SK-N-SH treated with all-trans-retinoic acid at 6 μM for 48 hours (cell line): ENCODE data around the gene SYK.

Experiments used
- ATAC-seq: fragments of 200-7000 bp; cut with Tn5 transposase; 3 replicates; pipeline ENCODE4 v1.9.1; 2020; ENCODE audit warnings: mild to moderate bottlenecking, moderate library complexity
- ARNTL ChIP-seq: fragments of 450-650 bp; formaldehyde crosslinking; IDR thresholded peaks from 2 replicates; pipeline ENCODE4 v1.5.0; 2020; ENCODE audit warnings: low read depth, mild to moderate bottlenecking, moderate library complexity, borderline replicate concordance
- BACH2 ChIP-seq: fragments of 250-450 bp; sonication (Bioruptor Pico); IDR thresholded peaks from 2 replicates; pipeline ENCODE4 v1.9.0; 2021; ENCODE audit warnings: mild to moderate bottlenecking, borderline replicate concordance
- CSDC2 ChIP-seq: fragments of 250-450 bp; sonication (Bioruptor Pico); IDR thresholded peaks from 2 replicates; pipeline ENCODE4 v1.5.0; 2020; ENCODE audit warnings: mild to moderate bottlenecking, moderate library complexity
- CSRNP3 ChIP-seq: fragments of 250-450 bp; sonication (Bioruptor Pico); IDR thresholded peaks from 2 replicates; pipeline ENCODE4 v1.5.1; 2021; ENCODE audit warnings: mild to moderate bottlenecking, moderate library complexity
- ESRRG ChIP-seq: fragments of 250-450 bp; sonication (Bioruptor Pico); IDR thresholded peaks from 2 replicates; pipeline ENCODE4 v1.6.1; 2021; ENCODE audit warnings: mild to moderate bottlenecking
- ISL1 ChIP-seq: fragments of 250-450 bp; sonication (Bioruptor Pico); IDR thresholded peaks from 2 replicates; pipeline ENCODE4 v2.1.2; 2022; ENCODE audit warnings: mild to moderate bottlenecking, moderate library complexity
- OSR1 ChIP-seq: fragments of 250-450 bp; sonication (Bioruptor Pico); IDR thresholded peaks from 2 replicates; pipeline ENCODE4 v1.8.0; 2022; ENCODE audit warnings: moderate library complexity, mild to moderate bottlenecking, inconsistent platforms
- PATZ1 ChIP-seq: fragments of 250-450 bp; sonication (Bioruptor Pico); IDR thresholded peaks from 2 replicates; pipeline ENCODE4 v1.8.0; 2020; ENCODE audit warnings: mild to moderate bottlenecking, moderate library complexity, borderline replicate concordance
- POU6F1 ChIP-seq: fragments of 250-450 bp; sonication (Bioruptor Pico); IDR thresholded peaks from 2 replicates; pipeline ENCODE4 v1.8.0; 2021; ENCODE audit warnings: low read depth, mild to moderate bottlenecking, moderate library complexity, borderline replicate concordance
- PPARA ChIP-seq: fragments of 250-450 bp; sonication (Bioruptor Pico); IDR thresholded peaks from 2 replicates; pipeline ENCODE4 v1.5.0; 2020; ENCODE audit warnings: mild to moderate bottlenecking, borderline replicate concordance
- RARB ChIP-seq: fragments of 250-450 bp; sonication (Bioruptor Pico); IDR thresholded peaks from 2 replicates; pipeline ENCODE4 v1.8.0; 2021; ENCODE audit warnings: mild to moderate bottlenecking, moderate library complexity
- SNAI2 ChIP-seq: fragments of 250-450 bp; sonication (Bioruptor Pico); IDR thresholded peaks from 2 replicates; pipeline ENCODE4 v1.5.0; 2020; ENCODE audit warnings: mild to moderate bottlenecking, moderate library complexity
- TOX ChIP-seq: fragments of 250-450 bp; sonication (Bioruptor Pico); IDR thresholded peaks from 2 replicates; pipeline ENCODE4 v1.8.0; 2021; ENCODE audit warnings: mild to moderate bottlenecking, moderate library complexity, borderline replicate concordance
- ZC3H10 ChIP-seq: fragments of 250-450 bp; sonication (Bioruptor Pico); IDR thresholded peaks from 2 replicates; pipeline ENCODE4 v1.5.1; 2021; ENCODE audit warnings: mild to moderate bottlenecking, moderate library complexity
- ZFP3 ChIP-seq: fragments of 250-450 bp; sonication (Bioruptor Pico); IDR thresholded peaks from 2 replicates; pipeline ENCODE4 v1.5.0; 2020; ENCODE audit warnings: mild to moderate bottlenecking, moderate library complexity
- ZFP30 ChIP-seq: fragments of 450-650 bp; formaldehyde crosslinking; IDR thresholded peaks from 2 replicates; pipeline ENCODE4 v1.5.0; 2022; ENCODE audit warnings: mild to moderate bottlenecking, moderate library complexity
- ZNF565 ChIP-seq: fragments of 450-650 bp; formaldehyde crosslinking; conservative IDR thresholded peaks from 2 replicates; pipeline ENCODE4 v1.5.0; 2020; ENCODE audit warnings: low read depth, mild to moderate bottlenecking, moderate library complexity
- ZNF70 ChIP-seq: fragments of 450-650 bp; formaldehyde crosslinking; IDR thresholded peaks from 2 replicates; pipeline ENCODE4 v1.5.0; 2020; ENCODE audit warnings: mild to moderate bottlenecking, moderate library complexity
- ZNF8 ChIP-seq: fragments of 450-650 bp; formaldehyde crosslinking; IDR thresholded peaks from 2 replicates; pipeline ENCODE4 v1.5.0; 2020; ENCODE audit warnings: mild to moderate bottlenecking, moderate library complexity
- TF ChIP-seq, protein P1 (sequence below): fragments of 250-450 bp; sonication (Bioruptor Pico); IDR thresholded peaks from 2 replicates; pipeline ENCODE4 v1.5.1; 2020; ENCODE audit warnings: low read depth, mild to moderate bottlenecking, moderate library complexity

Gene SYK

DNA sequence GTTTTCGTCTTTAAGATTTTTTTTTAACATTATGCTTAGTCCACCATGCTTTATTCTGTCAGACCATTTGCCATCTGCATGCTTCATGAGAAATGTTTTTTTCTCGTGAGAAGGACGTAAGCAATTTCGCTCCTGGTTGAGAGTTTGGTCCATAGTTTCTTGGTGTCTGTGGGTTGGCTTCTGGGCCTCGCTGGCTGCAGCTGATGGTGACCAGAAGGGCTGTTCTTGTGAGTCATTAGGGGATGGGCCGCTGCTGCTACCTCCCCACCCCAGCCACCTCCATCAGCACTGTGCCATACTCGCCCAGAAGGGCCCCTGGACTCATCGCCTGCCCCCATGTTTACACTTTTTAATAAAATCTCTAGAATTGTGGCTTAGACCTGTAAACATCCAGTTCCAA lies 11.4 kb downstream of the SYK start:
- no peak for ATAC-seq

DNA sequence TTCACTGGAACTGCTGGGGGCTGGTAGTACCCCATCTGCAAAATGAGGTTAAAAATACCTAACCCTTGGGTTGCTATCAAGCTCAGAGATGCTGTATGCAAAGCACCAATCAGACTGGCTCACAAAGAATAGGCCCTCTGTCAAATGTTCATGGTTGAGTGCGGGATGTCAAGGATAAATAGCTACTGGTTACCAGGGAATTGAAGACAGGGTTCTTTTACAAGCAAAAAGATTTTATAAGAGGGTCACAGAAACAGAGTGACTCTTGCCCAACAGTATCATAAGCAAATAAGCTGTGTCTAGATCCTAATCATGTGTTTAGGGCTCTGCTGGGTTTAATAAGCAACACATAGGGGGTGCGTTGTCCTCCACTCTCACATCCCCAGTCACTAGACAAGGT lies 11.9 kb downstream of the SYK start:
- no peak for ATAC-seq
- no peak for TF ChIP-seq PATZ1 (CRISPR knock-in tag)
- no peak for TF ChIP-seq ZC3H10
- TF ChIP-seq CSRNP3 = no peak
- TF ChIP-seq POU6F1 = no peak
- no peak for TF ChIP-seq BACH2 (CRISPR knock-in tag)
- no peak for TF ChIP-seq CSDC2 (CRISPR knock-in tag)
- TF ChIP-seq, protein P1, sequence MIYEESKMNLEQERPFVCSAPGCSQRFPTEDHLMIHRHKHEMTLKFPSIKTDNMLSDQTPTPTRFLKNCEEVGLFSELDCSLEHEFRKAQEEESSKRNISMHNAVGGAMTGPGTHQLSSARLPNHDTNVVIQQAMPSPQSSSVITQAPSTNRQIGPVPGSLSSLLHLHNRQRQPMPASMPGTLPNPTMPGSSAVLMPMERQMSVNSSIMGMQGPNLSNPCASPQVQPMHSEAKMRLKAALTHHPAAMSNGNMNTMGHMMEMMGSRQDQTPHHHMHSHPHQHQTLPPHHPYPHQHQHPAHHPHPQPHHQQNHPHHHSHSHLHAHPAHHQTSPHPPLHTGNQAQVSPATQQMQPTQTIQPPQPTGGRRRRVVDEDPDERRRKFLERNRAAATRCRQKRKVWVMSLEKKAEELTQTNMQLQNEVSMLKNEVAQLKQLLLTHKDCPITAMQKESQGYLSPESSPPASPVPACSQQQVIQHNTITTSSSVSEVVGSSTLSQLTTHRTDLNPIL (CRISPR knock-in tag) = no peak
- no peak for TF ChIP-seq TOX (CRISPR knock-in tag)
- TF ChIP-seq PPARA (CRISPR knock-in tag) = no peak
- TF ChIP-seq OSR1 (CRISPR knock-in tag) = no peak
- no peak for TF ChIP-seq ARNTL (CRISPR knock-in tag)
- TF ChIP-seq ZFP30 (CRISPR knock-in tag) = no peak
- no peak for TF ChIP-seq SNAI2 (CRISPR knock-in tag)
- TF ChIP-seq ZFP3 = no peak
- TF ChIP-seq ZNF565 (CRISPR knock-in tag) = no peak
- TF ChIP-seq ZNF70 (CRISPR knock-in tag) = no peak
- TF ChIP-seq ESRRG (CRISPR knock-in tag) = no peak
- TF ChIP-seq ZNF8 (CRISPR knock-in tag) = no peak
- no peak for TF ChIP-seq RARB (CRISPR knock-in tag)

More for the DNA sequence above, 11.4 kb downstream of the SYK start:
- TF ChIP-seq ZNF70 (CRISPR knock-in tag) (no peak), OSR1 (CRISPR knock-in tag) (no peak), TOX (CRISPR knock-in tag) (no peak), ZC3H10 (no peak), ZNF8 (CRISPR knock-in tag) (no peak), SNAI2 (CRISPR knock-in tag) (no peak)

- no peak for ATAC-seq
- TF ChIP-seq TOX (CRISPR knock-in tag) (no peak), POU6F1 (no peak)
Observed at GRCh38 chr9:90814355-90814754, 12.7 kb downstream of the SYK start.

GRCh38 chr9:90815183-90815943 lies 13.7 kb downstream of the SYK start:
- TF ChIP-seq ISL1 (CRISPR knock-in tag) = no peak
- TF ChIP-seq PATZ1 (CRISPR knock-in tag) = no peak
- TF ChIP-seq, all 23 proteins: peak for 0
- no peak for ATAC-seq
